ENCODE measurements around the gene HSPB9. TPM values are rescaled to one million over a fixed set of nuclear protein-coding genes. Genes with fewer than 3 reads are reported as not detected.

The HSPB9 gene
- total RNA-seq, 1 donor from 2014 or later = not detected

GRCh38 chr17:42087736-42088705 lies 34.6 kb upstream of the HSPB9 start:
- Mint-ChIP-seq H3K27me3 (ENCODE audit: unreplicated experiment) (peaks cover 16% of the 10 kb centered on the region), H3K36me3 (ENCODE audit: unreplicated experiment) (no peaks in the 10 kb centered on the region), H3K4me3 (ENCODE audit: unreplicated experiment) (no peak overlapping the region), H3K27ac (ENCODE audit: unreplicated experiment) (no peak overlapping the region), H3K9me3 (ENCODE audit: unreplicated experiment) (no peaks in the 10 kb centered on the region), H3K4me1 (ENCODE audit: unreplicated experiment) (peaks cover 8% of the 10 kb centered on the region)
- DNase-seq (ENCODE audit: extremely low spot score, unreplicated experiment) = no peak
- no peak for TF ChIP-seq CTCF (IDR thresholded peaks at IDR 0.05)

- no peak for DNase-seq (ENCODE audit: extremely low spot score, unreplicated experiment)
- H3K4me3 Mint-ChIP-seq (ENCODE audit: unreplicated experiment) = no peak overlapping the region
- no peaks in the 10 kb centered on the region for H3K9me3 Mint-ChIP-seq (ENCODE audit: unreplicated experiment)
- H3K36me3 Mint-ChIP-seq (ENCODE audit: unreplicated experiment) = no peaks in the 10 kb centered on the region
- TF ChIP-seq CTCF (IDR thresholded peaks at IDR 0.05) = no peak
- no peak overlapping the region for H3K27ac Mint-ChIP-seq (ENCODE audit: unreplicated experiment)
- H3K27me3 Mint-ChIP-seq (ENCODE audit: unreplicated experiment) = peaks cover 16% of the 10 kb centered on the region
- peaks cover 8% of the 10 kb centered on the region for H3K4me1 Mint-ChIP-seq (ENCODE audit: unreplicated experiment)
Measured at GRCh38 chr17:42088736-42089135, 33.9 kb upstream of the HSPB9 start.

GRCh38 chr17:42090964-42091790 lies 31.4 kb upstream of the HSPB9 start:
- peaks cover 16% of the 10 kb centered on the region for H3K27me3 Mint-ChIP-seq (ENCODE audit: unreplicated experiment)
- no peak overlapping the region for H3K4me3 Mint-ChIP-seq (ENCODE audit: unreplicated experiment)
- H3K27ac Mint-ChIP-seq (ENCODE audit: unreplicated experiment) = no peak overlapping the region
- H3K9me3 Mint-ChIP-seq (ENCODE audit: unreplicated experiment) = no peaks in the 10 kb centered on the region
- no peaks in the 10 kb centered on the region for H3K36me3 Mint-ChIP-seq (ENCODE audit: unreplicated experiment)
- no peak for TF ChIP-seq CTCF (IDR thresholded peaks at IDR 0.05)
- peaks cover 8% of the 10 kb centered on the region for H3K4me1 Mint-ChIP-seq (ENCODE audit: unreplicated experiment)
- no peak for DNase-seq (ENCODE audit: extremely low spot score, unreplicated experiment)

GRCh38 chr17:42092939-42093338 lies 29.7 kb upstream of the HSPB9 start:
- no peak for TF ChIP-seq CTCF (IDR thresholded peaks at IDR 0.05)
- Mint-ChIP-seq H3K4me1 (ENCODE audit: unreplicated experiment) (peaks cover 8% of the 10 kb centered on the region), H3K27me3 (ENCODE audit: unreplicated experiment) (peaks cover 25% of the 10 kb centered on the region), H3K27ac (ENCODE audit: unreplicated experiment) (no peak overlapping the region), H3K36me3 (ENCODE audit: unreplicated experiment) (no peaks in the 10 kb centered on the region), H3K4me3 (ENCODE audit: unreplicated experiment) (no peak overlapping the region), H3K9me3 (ENCODE audit: unreplicated experiment) (no peaks in the 10 kb centered on the region)
- no peak for DNase-seq (ENCODE audit: extremely low spot score, unreplicated experiment)
